Stimulated activated memory B cell treated with anti-CD40 and anti-IgM and Interleukin-4, amounts not matched to agents 10 μg/mL and 1 μg/mL and 100 μg/mL, for 72 hours (primary cell): ENCODE measurements around the gene RAB3IL1.

Experiments used
- ATAC-seq: fragments of 150-1000 bp; cut with Tn5 transposase; 2 replicates; pipeline ENCODE4 v1.10.0; 2021
- H3K27ac Mint-ChIP-seq: one replicate; pipeline ENCODE4 v1.8.0; 2022; ENCODE audit warnings: mild to moderate bottlenecking, mixed read lengths
- H3K27me3 Mint-ChIP-seq: one replicate; pipeline ENCODE4 v1.8.0; 2022; ENCODE audit warnings: mixed read lengths
- H3K36me3 Mint-ChIP-seq: one replicate; pipeline ENCODE4 v1.8.0; 2022; ENCODE audit warnings: mixed read lengths
- H3K4me1 Mint-ChIP-seq: one replicate; pipeline ENCODE4 v1.8.0; 2022; ENCODE audit warnings: mixed read lengths
- H3K4me3 Mint-ChIP-seq: one replicate; pipeline ENCODE4 v1.8.0; 2022; ENCODE audit warnings: mild to moderate bottlenecking, moderate library complexity, mixed read lengths
- H3K9me3 Mint-ChIP-seq: one replicate; pipeline ENCODE4 v1.8.0; 2022; ENCODE audit warnings: mixed read lengths

RAB3IL1 gene

DNA sequence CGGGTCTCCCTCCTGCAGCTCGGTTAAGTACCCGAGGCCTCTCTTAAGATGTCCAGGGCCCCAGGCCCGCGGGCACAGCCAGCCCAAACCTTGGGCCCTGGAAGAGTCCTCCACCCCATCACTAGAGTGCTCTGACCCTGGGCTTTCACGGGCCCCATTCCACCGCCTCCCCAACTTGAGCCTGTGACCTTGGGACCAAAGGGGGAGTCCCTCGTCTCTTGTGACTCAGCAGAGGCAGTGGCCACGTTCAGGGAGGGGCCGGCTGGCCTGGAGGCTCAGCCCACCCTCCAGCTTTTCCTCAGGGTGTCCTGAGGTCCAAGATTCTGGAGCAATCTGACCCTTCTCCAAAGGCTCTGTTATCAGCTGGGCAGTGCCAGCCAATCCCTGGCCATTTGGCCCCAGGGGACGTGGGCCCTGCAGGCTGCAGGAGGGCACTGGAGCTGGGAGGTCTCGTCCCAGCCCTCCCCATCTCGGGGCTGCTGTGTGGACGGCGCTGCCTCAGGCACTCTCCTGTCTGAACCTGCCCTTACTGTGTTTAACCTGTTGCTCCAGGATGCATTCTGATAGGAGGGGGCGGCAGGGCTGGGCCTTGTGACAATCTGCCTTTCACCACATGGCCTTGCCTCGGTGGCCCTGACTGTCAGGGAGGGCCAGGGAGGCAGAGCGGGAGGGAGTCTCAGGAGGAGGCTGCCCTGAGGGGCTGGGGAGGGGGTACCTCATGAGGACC, 51.0 kb downstream of the RAB3IL1 start:
- no peaks in the 10 kb centered on the region for H3K9me3 Mint-ChIP-seq
- no peak overlapping the region for H3K27ac Mint-ChIP-seq
- peaks cover 10% of the 10 kb centered on the region for H3K4me1 Mint-ChIP-seq
- peaks cover 24% of the 10 kb centered on the region for H3K36me3 Mint-ChIP-seq
- no peak for ATAC-seq
- no peaks in the 10 kb centered on the region for H3K27me3 Mint-ChIP-seq
- no peak overlapping the region for H3K4me3 Mint-ChIP-seq

DNA sequence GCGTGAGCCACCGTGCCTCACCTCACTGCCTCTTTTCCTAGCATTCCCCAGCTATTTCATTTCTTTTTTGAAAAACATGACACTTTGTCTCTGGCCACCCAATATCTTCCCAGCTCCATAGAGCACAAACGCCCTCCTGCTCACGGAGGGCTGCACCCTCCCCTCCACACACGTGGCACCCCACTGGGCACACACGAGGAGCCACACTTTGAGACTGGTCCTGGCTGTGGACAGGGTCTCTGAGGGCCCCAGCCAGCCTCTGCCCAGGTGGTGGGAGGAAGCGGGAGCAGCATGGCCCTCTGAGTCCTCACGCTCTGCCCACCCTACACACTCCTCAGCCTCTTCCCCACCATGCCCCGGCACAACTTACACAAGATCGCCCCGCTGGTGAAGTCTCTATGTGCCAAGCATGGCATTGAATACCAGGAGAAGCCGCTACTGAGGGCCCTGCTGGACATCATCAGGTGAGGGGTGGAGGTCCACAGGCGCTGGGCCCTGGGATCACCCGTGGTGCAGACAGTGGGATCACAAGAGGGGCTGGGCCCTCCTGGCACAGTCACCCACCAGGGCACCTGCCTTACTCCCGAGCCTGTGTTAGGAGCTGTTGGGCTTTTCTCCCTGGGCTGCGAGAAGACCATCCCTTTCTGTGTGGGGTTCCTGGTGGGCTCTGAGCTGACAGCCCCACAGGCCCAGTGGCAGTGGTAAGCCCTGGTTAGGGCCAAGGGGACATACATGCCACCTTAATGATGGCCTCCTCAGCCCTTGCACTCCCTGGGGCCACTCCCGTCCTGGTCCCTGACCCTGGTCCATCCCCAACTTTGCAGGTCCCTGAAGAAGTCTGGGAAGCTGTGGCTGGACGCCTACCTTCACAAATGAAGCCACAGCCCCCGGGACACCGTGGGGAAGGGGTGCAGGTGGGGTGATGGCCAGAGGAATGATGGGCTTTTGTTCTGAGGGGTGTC, 52.3 kb downstream of the RAB3IL1 start:
- ATAC-seq = no peak
- Mint-ChIP-seq H3K27ac (no peak overlapping the region), H3K36me3 (peaks cover 34% of the 10 kb centered on the region), H3K4me1 (no peaks in the 10 kb centered on the region), H3K4me3 (no peak overlapping the region), H3K27me3 (no peaks in the 10 kb centered on the region), H3K9me3 (no peaks in the 10 kb centered on the region)

GRCh38 chr11:61863548-61864081, 53.8 kb downstream of the RAB3IL1 start:
- H3K4me1 Mint-ChIP-seq = no peaks in the 10 kb centered on the region
- H3K9me3 Mint-ChIP-seq = no peaks in the 10 kb centered on the region
- no peak overlapping the region for H3K4me3 Mint-ChIP-seq
- no peaks in the 10 kb centered on the region for H3K27me3 Mint-ChIP-seq
- no peak overlapping the region for H3K27ac Mint-ChIP-seq
- peaks cover 42% of the 10 kb centered on the region for H3K36me3 Mint-ChIP-seq
- ATAC-seq = no peak

GRCh38 chr11:61862714-61863547, 54.4 kb downstream of the RAB3IL1 start:
- H3K36me3 Mint-ChIP-seq = peaks cover 42% of the 10 kb centered on the region
- no peaks in the 10 kb centered on the region for H3K4me1 Mint-ChIP-seq
- ATAC-seq = no peak
- H3K27ac Mint-ChIP-seq = no peak overlapping the region
- no peak overlapping the region for H3K4me3 Mint-ChIP-seq
- H3K27me3 Mint-ChIP-seq = no peaks in the 10 kb centered on the region
- no peaks in the 10 kb centered on the region for H3K9me3 Mint-ChIP-seq

DNA sequence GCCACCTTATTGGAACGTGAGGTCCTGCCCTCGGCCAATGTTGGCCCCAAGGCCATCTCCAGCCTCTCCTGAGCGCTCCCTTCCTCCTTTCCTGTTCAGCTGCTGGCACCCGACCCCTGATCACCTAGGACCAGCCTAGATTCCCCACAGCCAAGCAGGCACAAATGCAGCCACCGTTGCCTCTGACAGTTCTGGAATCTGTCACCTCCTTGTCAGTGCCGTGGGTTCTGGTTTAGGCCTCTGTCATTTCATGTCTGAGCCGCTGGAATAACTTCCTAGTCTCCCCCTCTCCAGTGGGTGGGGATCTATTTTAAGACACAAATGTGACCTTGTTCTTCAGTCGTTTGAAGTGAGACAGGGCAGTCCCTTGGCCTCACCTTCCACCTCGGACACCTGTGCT, 55.7 kb downstream of the RAB3IL1 start:
- H3K27ac Mint-ChIP-seq = no peak overlapping the region
- H3K4me1 Mint-ChIP-seq = no peaks in the 10 kb centered on the region
- H3K36me3 Mint-ChIP-seq = peaks cover 42% of the 10 kb centered on the region
- H3K9me3 Mint-ChIP-seq = no peaks in the 10 kb centered on the region
- no peaks in the 10 kb centered on the region for H3K27me3 Mint-ChIP-seq
- H3K4me3 Mint-ChIP-seq = no peak overlapping the region
- ATAC-seq = no peak

DNA sequence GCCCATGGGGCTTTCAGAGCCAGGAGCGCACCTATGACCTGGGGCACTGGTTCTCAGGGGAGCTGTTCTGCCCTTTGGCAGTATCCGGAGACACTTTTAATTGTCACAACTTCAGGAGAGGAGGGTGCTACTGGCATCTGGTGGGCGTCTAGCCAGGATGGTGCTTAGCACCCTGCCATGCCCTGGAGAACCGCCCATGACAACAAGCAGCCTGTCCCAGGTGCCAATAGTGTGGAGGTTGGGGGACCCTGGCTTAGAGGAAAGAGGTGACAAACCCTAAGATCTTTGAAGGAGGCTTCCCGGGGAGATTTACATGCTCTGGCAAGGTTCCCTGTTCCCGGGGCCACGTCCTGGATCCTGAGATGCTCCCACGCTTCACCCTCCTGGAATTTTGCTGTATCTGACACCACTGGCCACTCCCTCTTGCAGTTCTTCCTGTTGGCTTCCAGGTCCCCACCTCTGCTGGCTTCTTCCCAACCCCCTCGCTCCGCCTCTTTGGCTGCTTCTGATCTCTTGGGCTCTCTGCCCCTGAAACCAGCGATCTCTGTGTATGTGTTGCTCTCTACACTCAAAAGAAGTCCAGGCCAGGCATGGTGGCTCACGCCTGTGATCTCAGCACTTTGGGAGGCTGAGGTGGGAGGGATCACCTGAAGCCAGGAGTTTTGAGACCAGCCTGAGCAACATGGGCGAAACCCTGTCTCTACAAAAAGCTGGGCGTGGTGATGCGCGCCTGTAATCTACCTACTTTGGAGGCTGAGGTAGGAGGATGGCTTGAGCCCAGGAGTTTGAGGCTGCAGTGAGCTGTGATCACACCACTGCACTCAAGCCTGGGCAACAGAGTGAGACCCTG, 57.1 kb downstream of the RAB3IL1 start:
- H3K27me3 Mint-ChIP-seq = no peaks in the 10 kb centered on the region
- H3K36me3 Mint-ChIP-seq = peaks cover 33% of the 10 kb centered on the region
- no peak overlapping the region for H3K4me3 Mint-ChIP-seq
- H3K9me3 Mint-ChIP-seq = no peaks in the 10 kb centered on the region
- no peaks in the 10 kb centered on the region for H3K4me1 Mint-ChIP-seq
- H3K27ac Mint-ChIP-seq = no peak overlapping the region
- ATAC-seq = no peak

GRCh38 chr11:61855939-61856680, 61.3 kb downstream of the RAB3IL1 start:
- Mint-ChIP-seq H3K9me3 (no peaks in the 10 kb centered on the region), H3K36me3 (peaks cover 41% of the 10 kb centered on the region), H3K27ac (no peak overlapping the region), H3K4me3 (no peak overlapping the region), H3K27me3 (no peaks in the 10 kb centered on the region), H3K4me1 (no peaks in the 10 kb centered on the region)
- no peak for ATAC-seq

- Mint-ChIP-seq H3K36me3 (peaks cover 42% of the 10 kb centered on the region), H3K27me3 (no peaks in the 10 kb centered on the region), H3K27ac (no peak overlapping the region), H3K9me3 (no peaks in the 10 kb centered on the region), H3K4me1 (no peaks in the 10 kb centered on the region), H3K4me3 (no peak overlapping the region)
- ATAC-seq = no peak
Measured at GRCh38 chr11:61854966-61855714, 62.2 kb downstream of the RAB3IL1 start.

- Mint-ChIP-seq H3K27ac (no peak overlapping the region), H3K27me3 (no peaks in the 10 kb centered on the region), H3K36me3 (peaks cover 44% of the 10 kb centered on the region), H3K9me3 (peaks cover 2% of the 10 kb centered on the region), H3K4me3 (no peak overlapping the region), H3K4me1 (no peaks in the 10 kb centered on the region)
- no peak for ATAC-seq
Measured at GRCh38 chr11:61854206-61854895, 63.0 kb downstream of the RAB3IL1 start.

- Mint-ChIP-seq H3K36me3 (peaks cover 40% of the 10 kb centered on the region), H3K27ac (no peak overlapping the region), H3K27me3 (no peaks in the 10 kb centered on the region), H3K4me1 (no peaks in the 10 kb centered on the region), H3K9me3 (peaks cover 2% of the 10 kb centered on the region), H3K4me3 (no peak overlapping the region)
- ATAC-seq = no peak
Measured at GRCh38 chr11:61853698-61854169, 63.6 kb downstream of the RAB3IL1 start.

DNA sequence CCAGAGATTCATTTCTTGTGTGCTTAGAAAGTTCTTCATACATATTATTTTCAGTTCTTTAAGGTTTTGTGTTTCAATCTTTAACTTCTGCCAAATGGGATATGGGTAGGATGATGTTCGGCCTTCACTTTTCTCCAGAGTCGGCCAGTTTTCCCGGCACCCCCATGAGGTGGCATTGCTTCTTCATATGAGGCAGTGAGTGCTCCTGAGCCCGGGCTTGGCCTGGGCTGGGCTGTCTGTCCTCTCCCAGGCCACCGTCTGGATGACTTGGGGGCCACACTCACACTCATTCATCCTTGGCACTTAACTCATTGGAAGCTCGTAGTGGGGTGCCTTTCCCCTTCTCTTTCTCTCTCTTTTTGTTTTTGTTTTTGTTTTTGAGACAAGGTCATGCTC, 65.5 kb downstream of the RAB3IL1 start:
- Mint-ChIP-seq H3K4me3 (no peak overlapping the region), H3K36me3 (peaks cover 56% of the 10 kb centered on the region), H3K4me1 (no peaks in the 10 kb centered on the region), H3K9me3 (peaks cover 2% of the 10 kb centered on the region), H3K27me3 (no peaks in the 10 kb centered on the region), H3K27ac (no peak overlapping the region)
- no peak for ATAC-seq

DNA sequence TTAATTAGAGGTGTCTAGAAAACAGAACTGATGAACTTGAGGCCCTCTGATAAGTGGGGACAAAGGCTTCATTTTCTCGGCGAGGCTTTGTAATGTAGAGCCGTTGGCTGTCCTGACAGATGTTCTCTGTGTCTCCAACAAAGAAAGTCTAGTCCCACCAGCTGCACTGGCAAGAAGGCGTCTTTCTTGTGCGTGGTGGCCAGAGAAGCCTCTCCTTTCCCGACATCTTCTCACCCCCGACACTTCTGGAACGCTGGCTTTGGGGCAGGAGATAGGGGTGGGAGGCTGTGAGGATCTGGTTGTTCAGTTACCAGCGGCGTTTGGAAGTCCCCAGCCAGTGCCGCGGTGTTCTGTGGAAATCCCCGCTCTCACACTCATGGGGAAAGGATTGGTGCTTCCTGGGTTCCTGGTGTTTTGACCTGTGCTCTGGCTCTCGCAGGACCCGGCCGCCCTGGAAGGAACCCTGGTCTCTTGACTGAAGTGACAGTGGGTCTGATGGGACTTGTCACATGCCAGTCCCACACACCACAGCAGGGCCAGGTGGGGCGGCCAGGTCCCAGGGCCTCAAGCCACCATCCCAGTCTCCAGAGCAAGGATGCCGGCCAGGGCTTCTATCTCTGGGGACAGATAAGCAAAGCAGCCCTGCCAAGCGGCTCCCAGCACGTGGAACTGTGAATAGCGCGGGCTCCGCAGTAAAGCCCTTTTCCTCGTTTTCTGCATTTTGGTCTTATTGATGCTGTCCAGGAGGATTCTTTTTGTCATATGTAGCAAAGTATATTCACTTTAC, 66.1 kb downstream of the RAB3IL1 start:
- no peak overlapping the region for H3K4me3 Mint-ChIP-seq
- peaks cover 58% of the 10 kb centered on the region for H3K36me3 Mint-ChIP-seq
- no peaks in the 10 kb centered on the region for H3K4me1 Mint-ChIP-seq
- peaks cover 2% of the 10 kb centered on the region for H3K9me3 Mint-ChIP-seq
- H3K27ac Mint-ChIP-seq = no peak overlapping the region
- ATAC-seq = no peak
- H3K27me3 Mint-ChIP-seq = no peaks in the 10 kb centered on the region
